Eye (tissue), 1 donor: Measurements from ENCODE around the gene F8.

ENCODE experiments used
- DNase-seq: peaks from one replicate; pipeline ENCODE4 v3.0.0-alpha.2; 2015

The F8 gene

GRCh38 chrX:154812341-154813101 lies 210.0 kb downstream of the F8 start:
- DNase-seq: no peak

GRCh38 chrX:154809939-154810665 lies 212.4 kb downstream of the F8 start:
- no peak for DNase-seq

GRCh38 chrX:154806837-154807501 lies 215.6 kb downstream of the F8 start:
- DNase-seq: no peak

GRCh38 chrX:154805696-154806091 lies 216.8 kb downstream of the F8 start:
- no peak for DNase-seq

GRCh38 chrX:154804957-154805695 lies 217.4 kb downstream of the F8 start, which contains the start of gene MPP1:
Gene MPP1 (minus strand): TSS chrX:154805485. CDS start chrX:154805373, 112 bp downstream.
- peak; percentile 86 for DNase-seq

GRCh38 chrX:154804261-154804956 lies 218.1 kb downstream of the F8 start:
- no peak for DNase-seq

GRCh38 chrX:154802947-154803346 lies 219.6 kb downstream of the F8 start:
- no peak for DNase-seq

- no peak for DNase-seq
These were observed 221.9 kb downstream of the F8 start for GRCh38 chrX:154800478-154801210.

GRCh38 chrX:154799556-154800348 lies 222.8 kb downstream of the F8 start:
- peak; percentile 65 for DNase-seq

- DNase-seq: no peak
These were observed 225.5 kb downstream of the F8 start for GRCh38 chrX:154797006-154797405.

- DNase-seq: no peak
These were observed 227.5 kb downstream of the F8 start for GRCh38 chrX:154795016-154795415.

GRCh38 chrX:154793084-154793795 lies 229.3 kb downstream of the F8 start:
- DNase-seq: no peak

- DNase-seq: no peak
These were observed 230.6 kb downstream of the F8 start for GRCh38 chrX:154791939-154792338.

GRCh38 chrX:154791467-154791866 lies 231.1 kb downstream of the F8 start:
- no peak for DNase-seq
